ENCODE results near the gene CACNA1C.

The CACNA1C gene

DNA sequence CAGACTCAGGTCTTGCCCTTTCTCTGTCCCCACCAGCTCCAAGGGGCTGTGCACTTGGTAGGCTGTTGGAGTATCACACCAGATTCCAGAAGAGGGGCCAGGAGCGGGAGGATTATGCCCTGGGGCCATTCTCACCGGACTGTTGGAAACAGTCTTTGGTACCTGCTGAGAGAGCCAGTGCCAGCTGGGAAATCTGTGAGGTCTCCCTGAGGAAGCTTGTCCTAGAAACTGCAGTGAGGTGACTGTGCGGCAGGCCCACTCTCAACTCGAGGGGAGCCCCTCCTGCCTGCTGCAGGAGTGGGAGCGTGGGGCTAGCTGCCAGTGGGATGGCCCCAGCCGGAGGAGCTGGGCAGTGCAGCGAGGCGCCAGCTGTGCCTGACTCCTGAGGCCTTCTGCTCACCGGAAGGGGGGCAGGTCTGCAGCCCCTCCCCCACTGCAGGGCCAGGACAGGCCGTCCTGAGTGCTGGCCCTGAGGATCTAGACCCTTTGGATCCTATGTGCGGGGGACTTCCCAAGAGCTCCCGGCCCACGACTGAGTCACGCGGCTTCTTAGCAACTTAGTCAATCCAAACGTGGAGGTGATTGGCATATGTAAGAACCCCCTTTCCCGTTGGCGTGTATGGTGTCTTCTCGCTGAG, 295.2 kb downstream of the CACNA1C start:
- no peak for DNase-seq

DNA sequence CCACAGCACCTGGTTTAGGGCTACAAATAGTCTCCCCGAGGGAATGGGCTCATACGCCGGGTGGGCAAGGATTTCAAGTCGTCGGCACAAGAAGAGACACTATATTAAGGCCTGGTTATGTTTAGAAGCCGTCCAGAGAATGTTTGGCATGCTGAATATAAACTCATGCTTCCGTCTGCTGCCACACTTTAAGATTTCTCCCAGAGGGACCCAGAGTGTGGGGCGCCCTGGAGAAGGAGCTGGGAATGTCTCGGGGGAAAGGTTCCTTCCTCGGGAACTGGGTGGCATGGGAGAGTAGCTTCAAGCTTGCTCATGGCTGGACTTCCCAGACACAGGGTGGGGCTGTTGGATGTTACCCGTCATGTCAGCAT, 295.7 kb downstream of the CACNA1C start:
- no peak for DNase-seq

DNA sequence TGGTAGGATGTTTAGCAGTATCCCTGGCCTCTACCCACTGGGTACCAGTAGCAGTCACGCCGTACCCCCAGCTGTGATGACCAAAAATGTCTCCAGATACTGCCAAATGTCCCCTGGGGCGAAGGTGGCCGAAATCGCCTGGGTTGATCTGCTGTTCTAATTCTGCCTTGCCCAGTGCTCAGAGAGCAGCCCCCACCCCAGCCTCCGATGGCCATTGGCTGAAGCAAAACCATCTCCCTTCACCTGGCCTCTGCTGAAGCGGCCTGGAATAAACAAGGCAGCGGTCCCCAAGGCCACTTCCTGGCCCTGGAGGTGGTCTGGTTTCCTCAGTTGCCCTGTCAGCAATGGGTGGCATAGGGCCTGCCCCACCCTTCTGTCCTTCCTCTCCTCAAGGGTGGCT, 298.4 kb downstream of the CACNA1C start:
- no peak for DNase-seq

DNA sequence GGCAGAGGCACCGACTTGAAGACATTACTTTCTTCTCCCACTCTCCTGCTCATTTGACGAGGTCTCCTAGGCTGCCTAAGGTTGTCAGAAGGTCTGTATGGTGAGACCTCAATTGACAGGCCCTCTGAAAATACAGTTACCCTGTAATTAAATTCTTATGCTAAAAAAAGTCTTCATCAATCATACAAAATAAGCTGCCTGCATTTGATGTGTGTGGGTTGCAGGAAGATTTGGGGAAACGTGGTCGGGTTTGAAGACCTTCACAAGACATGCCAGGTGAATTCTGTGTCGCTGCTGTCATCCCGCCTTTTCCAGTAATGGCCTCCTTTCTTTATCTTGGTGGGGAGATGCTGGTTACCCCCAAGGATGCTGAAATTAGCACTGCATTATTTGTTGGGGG, 299.4 kb downstream of the CACNA1C start:
- DNase-seq, result no peak

DNA sequence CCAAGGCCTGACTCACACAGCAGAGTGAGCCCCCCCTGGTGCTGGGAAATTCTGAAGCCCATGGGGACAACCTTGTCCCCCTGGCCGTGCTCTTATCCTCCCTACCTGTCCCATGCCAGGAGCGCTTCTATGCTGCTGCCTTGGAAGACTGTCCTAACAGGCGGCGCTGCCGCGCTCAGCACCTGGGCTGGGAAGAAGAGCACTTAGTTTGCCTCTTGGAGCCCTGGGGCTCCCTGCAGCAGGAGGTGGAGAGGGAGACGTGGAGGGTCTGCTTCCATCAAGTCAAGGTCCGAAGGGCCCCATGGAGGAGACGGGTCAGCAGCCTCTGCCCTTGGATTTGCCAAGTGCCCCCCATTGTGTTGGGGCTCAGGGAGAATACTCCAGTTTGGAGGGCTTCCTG, 300.5 kb downstream of the CACNA1C start:
- DNase-seq, result no peak

DNA sequence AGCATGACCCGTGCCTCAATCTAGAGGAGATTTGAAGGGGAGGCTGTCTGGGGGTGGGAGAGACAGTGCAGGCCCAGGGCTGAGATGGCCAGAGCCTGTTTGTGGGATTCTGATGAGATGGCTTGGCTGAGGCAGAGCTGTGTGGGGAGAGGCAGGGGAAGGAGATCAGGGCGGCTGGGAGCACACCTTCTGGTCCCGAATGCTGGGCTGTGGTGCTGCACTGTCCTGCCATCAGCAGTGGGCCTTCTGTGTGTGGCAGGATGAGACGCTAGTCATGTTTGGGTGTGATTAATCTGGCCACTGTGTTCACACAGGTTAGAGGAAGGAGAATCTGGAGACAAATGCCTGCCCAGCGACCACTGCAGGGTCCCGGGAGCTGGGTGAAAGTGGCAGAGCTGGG, 300.9 kb downstream of the CACNA1C start:
- no peak for DNase-seq

DNA sequence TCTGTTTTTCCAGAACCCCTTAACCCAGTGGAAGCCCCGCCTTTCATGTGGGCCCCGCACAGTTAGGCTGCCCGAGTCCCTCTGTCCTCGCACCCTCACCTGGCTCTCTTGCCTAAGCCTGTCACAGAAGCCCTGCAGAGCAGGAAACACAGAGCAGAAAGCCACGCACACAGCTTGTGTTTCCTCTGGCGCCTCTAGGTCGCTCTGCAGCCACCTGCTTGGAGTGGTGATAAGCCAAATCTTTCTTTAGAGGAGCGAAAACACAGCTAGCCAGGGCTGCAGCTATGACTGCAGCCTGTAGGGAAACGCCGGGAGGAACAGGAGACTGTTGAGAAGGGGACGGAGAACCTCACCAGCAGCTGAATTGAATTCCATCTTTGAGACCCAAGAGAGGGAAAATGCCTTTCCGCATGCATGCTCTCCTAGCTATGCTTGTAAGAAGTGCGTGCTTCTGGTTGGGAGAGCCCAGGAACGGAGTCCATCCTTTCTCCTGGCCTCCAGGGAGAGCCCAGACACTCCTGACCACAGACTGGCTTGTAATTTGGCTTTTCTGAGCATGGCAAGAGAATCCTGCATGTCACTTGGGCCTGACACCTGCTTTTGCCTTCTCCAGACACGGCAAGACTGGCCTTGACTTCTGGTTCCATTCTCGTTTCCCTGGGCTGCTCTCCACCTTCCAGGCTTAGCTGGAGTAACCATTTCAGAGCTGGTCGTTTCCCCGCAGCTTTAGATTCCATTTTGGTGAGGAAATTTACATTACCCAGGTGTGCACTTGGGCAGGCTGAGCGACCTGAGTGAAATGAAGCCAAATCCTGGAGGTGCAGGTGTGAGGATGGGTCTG, 301.6 kb downstream of the CACNA1C start:
- no peak for DNase-seq

DNA sequence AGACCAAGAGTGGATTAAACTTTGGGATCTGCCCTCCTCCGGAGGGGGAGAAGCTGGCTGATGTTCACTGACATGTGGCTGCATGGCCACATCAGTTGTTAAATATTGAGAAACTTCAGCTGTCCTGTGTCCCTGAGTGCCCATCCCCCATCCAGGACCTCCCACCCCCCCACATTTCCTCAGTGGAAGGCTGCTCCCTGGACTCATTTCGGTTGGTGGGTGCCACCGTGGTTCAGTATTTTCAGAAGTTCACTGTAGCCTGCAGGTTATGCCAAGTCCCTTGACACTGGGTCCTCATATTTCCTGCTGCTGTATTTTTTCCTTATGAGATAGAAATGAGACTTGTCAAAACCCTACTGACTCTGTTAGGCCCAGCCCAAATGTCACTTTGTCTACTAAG, 302.4 kb downstream of the CACNA1C start:
- no peak for DNase-seq

DNA sequence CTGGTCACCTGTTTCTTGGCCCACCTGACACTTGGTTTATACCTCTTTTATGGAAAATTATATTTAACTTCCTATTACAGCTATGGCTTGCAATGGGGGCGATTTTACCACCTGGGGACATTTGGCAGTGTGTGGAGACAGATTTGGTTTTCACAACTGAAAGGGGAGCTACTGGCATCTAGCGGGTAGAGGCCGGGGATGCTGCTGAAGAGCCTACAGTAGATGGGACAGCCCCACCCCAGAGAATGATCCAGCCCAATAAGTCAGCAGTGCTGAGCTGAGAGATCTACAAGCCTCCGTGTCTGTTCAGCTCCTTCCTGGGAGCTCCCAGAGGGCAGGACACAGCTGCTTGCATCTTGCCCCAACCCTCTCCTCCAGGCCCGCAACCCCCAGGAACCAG, 302.8 kb downstream of the CACNA1C start:
- no peak for DNase-seq

DNA sequence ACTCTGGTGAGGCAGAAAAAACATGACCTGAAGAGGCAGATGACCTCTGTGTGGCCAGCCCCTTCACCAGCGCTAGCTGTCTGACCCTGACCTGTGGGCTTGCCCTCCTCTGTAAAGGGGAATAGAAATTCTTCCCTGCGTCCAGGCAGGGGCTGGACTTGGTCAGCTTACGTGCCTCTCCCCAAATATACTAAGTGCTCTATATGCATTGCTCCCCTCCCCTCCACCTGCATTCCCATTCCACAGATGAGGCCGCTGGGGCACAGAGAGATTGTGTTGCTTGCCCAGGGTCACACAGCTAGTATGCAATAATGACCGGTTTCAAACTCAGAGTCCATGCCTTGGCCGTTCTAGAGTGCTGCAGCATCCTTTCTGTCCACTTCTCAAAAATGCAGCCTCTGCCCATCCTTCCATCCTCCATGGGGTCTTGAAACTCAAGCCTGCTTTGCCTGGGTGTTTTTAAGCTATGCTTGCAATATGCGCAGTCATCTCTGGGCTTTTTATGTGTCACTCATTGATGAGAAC, 303.9 kb downstream of the CACNA1C start:
- no peak for DNase-seq

DNA sequence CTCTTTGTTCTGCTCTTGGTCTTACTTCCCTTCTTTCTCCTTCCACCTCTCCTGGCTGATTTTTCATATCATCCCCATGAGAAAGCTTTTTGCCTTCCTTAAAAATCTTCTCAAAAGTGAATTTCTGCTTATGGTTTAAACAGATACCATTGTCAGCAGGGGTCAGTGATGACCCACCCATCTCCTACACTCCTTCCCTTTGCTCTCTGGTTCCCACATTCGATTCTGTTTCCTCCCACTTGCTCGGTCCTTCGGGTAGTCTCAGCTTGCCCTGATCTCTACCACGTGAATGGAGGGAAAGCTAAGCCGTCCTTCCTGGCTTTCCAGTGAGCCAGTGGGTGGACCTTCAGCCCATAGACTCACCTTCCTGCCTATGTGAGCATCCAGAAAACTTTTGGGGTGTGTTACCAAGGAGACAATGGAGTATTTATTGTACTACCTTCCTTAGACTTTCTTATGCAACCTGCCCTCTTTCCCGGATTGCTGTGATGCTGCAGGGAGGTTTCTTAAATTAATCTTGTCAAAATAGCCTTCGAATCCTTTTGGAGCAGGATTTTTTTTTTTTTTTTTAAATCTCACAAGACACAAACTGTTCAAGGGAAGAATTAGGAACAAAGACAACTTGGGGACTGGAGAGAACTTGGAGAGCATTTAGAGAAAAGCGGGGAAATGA, 306.3 kb downstream of the CACNA1C start:
- DNase-seq, result no peak

DNA sequence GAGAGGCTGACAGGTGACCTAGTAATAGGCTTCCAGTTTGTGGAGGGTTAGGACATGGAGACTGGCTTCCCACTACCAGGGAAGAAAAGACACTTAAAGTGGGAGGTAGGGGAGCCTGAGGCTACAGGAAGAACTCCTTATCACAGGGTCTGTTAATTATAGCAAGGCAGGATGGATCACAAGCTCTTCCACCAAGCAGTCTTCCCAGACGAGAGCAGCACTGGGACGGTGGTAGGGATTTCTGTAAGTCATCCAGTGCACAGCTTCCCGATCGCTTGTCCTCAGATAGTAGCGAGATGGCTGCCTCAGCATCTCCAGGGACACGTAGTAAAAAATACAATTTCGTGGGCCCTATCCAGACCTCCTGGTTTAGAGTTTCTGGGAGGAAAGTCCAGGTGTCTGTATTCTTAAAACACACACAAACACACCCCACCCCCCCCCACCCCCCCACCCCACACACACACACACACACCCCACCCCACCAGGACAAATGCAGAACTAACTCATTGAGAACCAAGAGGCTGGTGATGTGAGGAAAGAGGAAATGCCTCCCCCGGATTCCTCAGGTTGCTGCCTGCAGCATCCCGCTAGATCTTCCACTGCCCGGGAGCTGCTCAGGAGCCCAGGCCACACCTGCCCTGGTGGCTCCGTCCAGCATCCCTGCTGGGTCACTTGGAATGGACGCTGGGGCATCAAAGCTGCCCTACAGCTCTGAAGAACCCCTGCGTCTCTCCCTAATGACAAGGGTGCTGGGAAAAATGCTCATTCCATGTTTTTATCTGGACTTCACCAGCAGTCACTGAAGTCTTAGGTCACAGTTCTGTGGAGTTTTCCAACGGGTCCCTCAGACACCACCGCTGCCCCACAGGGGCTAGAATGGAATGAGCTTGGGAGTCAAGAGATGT, 307.2 kb downstream of the CACNA1C start:
- DNase-seq, result no peak

DNA sequence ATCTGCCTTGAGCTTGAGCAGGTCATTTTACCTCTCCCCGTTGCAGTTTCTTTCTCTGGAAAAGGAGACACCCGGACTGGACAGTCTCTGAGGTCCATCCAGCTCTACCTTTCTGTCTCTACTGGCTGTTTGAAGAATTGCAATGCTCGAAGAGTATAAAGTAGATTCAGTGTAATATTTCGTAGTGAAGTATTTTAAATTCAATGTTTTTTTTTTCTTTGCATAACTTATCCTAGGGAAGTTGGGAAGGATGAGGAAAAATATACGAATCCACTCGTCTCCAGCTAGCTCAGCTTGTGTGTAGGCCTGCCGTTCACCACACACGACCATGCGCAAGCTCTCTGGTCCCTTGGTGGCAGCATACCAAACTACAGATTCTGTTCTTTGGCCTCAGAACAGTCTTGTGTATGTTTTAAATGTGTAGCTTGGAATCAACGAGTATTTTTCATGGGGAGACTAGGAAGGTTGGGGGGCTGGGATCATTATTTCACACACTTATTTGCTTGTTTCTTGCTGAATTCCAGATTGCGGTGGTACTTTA, 307.9 kb downstream of the CACNA1C start:
- no peak for DNase-seq

DNA sequence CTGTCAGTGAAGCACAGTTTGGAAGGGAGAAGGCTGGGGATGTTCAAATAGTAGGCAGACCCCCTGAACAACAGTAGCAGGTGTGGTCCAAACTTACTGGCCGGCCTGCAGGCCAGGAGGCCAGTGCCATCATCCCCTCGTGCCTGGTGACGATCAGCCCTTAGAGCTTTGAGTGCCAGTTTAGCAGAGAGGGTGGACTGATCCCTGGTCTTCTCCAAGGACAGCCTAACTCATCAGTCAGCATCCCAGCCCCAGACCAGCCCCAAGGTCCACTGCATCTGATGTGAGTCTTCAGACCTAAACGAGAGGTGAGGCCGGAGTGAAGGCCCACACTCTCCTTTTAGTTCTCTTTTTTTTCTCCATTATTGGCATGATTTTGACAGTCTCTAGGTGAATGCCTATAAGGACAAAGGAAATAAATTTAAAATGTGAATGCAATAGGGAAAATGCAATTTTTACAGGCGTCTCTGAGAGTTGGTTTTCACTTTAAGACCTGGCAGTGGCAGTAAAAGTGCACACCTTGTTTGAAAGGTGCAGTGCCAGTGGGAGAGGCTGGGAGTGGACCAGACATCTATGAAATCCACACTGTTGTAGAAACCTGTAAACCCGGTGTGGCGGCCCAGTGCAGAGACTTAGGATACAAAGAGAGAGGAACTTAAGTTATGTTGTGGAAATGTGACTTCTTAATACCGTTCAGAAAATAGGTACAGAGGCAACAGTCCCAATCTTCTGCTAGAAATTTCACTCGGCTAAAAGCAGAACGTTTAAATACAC, 311.2 kb downstream of the CACNA1C start:
- DNase-seq, result no peak

DNA sequence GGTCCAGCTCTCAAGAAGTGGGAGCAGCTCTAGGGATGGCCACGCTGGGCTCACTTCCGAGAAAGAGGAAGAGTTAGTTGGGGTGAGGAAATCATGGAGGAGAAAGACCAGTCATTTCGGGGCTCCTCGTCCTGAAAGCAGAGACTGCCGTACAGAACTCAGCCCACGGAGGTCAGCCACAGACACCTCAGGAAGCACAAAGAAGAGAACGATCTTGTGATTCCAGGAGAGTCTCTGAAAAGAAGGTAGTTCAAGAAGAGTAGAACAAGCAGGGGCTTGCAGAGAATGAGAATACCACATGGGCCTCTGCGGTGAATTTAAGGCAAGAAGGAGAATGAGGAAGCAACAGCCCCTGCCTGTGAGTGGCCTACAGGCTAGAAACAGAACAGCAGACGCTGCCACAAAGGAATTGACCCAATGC, 311.9 kb downstream of the CACNA1C start:
- no peak for DNase-seq

DNA sequence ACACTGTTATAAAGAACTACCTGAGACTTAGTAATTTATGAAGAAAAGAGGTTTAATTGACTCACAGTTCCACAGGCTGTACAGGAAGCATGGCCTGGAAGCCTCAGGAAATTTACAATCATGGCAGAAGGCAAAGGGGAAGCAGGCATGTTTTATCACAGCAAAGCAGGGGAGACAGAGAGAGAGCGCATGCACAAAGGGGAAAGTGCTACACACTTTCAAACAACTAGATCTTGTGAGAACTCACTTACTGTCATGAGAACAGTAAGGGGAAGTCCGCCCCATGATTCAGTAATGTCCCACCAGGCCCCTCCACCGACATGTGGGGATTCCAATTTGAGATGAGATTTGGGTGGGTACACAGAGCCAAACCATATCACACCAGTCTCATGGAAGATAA, 313.9 kb downstream of the CACNA1C start:
- DNase-seq, result no peak

DNA sequence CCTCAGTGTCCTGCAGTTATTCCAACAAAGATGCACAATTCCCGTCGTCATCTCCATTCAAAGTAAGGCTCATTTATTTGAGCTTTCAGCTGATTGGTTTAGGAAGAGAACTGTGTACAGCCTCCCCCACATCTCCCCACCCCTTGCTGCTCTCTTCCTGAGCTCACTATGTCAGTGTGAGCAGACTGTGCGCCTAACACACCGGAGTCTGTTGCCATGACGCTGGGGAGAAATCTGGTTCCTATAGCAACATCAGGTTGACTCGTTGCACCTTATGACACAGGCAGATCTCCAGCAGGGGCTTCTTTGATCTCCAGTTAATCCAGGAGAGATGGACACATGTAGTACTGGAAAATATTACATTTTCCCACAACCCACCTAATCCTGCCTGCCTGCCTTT, 319.4 kb downstream of the CACNA1C start:
- DNase-seq, result no peak

DNA sequence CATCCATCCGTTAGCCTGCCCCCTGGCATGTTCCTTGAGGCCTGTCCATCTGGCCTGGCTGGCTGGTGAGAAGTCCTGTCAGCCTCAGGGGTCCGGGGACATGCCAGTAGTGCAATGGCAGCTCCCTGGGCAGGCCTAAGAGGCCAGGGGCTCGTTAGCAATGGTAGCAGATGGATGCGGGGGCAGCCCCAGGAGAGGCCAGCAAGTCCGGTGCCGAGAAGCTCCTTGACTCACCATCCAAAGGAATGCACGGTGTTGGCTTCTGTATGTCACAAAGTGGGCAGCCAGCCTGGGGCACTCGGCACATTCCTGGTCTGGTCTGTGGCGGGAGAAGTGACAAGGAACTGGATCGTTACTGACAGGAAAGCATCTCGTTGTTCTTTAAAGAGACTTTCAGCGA, 319.9 kb downstream of the CACNA1C start:
- DNase-seq, result no peak

DNA sequence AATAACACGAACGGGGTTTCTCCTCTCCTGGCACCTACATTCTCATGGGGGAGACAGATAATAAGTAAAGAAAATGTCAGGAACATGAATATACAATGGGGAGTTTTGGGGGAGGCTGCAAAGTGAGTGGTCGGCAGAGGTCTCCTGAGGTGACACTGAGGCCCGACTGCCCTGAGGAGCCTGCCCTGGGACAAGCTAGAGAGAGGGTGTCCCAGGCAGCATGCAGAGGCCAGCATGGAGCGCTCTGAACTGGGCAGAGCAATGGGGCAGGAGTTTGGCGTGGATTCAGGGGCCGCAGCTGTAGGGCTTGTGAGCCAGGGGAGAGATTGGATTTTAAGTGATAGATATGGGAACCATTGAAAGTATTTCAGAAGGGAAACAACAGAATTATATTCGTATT, 320.5 kb downstream of the CACNA1C start:
- DNase-seq, result no peak

DNA sequence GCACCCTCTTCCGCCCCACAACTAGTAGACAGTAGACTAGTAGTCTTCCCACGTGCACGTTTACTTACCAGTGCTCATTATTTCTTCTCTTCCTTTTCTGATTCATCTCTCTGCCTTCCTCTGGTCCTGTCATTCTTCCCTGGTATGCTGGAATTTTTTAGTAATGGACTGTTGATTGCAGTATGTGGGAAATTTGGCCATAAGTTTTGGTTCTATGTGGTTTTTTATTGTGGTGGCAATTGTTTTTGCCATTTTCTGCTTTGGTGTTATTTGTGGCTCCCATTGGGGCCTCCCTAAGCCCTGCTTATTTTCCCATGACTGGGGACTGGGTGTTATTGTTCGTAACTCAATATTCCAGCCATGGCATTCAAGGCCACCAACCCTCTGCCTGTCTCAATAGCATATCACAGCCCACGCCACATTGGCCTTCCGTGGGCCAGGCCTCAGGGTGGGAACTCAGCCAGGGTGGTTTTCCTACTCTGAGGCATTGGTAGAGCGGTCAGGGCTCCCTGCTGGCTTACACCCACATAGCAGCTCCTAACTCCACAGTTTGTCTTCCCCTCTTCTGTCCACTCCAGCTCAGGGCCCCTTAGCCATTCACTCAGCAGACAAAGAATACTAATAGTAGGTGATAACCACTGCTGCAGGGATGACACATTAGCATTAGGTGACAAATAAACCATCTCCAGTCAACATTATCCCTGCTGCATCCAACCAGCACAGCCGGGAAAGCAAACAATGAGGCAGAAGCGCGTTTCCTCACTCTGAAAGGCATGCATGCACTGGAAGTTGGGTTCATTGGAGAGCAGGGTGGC, 321.5 kb downstream of the CACNA1C start:
- DNase-seq, result no peak

DNA sequence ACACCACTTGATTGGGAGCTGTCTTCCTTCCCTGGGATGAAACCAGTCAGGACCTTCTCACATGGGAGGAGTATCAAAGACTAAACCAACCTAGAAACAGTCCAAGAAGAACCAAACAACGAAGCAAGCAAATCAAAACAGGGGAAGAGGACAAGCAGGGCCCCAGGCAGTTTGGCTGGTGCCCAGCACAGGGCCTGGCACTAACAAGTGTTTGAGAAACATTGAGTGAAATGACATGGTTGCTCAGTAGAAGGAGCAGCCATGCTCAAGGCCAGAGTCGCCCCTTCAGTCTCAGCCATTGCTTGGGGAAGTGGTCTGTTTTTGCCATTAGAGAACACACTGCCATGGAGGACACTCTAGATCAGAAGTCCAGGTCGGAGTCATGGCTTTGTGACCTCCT, 323.1 kb downstream of the CACNA1C start:
- no peak for DNase-seq

Data from NCI-H524 treated with DMSO at 0.1 percent for 48 hours (cell line).